ENCODE measurements around the gene PSIP1. TPM values are rescaled to one million over a fixed set of nuclear protein-coding genes. Genes with fewer than 3 reads are reported as not detected.

The PSIP1 gene
- polyA plus RNA-seq, 2 donors = 14.4 to 15.0 TPM

DNA sequence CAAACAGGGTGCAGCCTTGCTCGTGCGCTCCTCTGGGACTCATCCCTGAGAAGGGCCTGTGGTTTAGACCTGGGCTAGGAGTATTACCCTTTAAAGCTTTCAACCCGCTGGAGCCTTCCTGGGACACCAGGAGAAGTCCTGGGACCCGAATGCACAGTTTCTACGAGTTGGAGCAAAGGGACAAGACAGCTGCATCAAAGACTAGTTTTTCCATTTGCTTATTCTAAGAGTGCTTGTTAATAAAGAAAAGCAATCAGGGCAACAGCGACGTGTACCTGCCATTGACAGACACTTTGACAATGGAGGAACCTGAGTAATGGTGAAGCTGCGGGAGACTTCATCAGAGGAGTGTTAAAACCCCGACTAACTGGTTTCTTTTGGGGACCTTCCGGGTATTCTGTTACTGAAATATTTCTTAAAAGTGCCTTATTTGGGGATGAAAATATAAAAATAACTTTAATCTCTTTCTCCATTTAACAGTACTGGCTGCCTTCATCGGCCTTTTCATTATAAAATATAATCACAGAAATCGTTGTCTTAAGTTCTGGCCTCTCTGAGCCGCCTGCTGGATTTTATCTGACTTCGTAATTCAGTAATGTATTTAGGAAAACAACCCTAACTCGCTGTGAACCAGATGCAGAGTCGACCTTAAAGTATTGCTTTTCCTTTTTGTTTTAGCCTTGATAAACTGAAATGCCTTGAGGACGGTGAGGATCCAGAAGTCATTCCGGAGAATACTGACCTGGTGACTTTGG lies 87.4 kb downstream of the PSIP1 start:
- Histone ChIP-seq H3K4me3 (ENCODE audit: low read depth in 1 of 2, low read length in 2 of 2) (peak overlapping the region; percentile 75 to 98), H3K27ac (ENCODE audit: low read depth in 2 of 2, low read length in 1 of 2) (peak overlapping the region; percentile 75 to 92), H3K27me3 (ENCODE audit: control insufficient read depth in 1 of 2, insufficient read depth in 2 of 2, low read length in 2 of 2) (no peaks in the 10 kb centered on the region), H3K9me3 (ENCODE audit: control insufficient read depth in 2 of 2, insufficient read depth in 1 of 2, low read depth in 1 of 2, low read length in 1 of 2) (no peaks in the 10 kb centered on the region), H3K36me3 (ENCODE audit: control insufficient read depth in 2 of 2, insufficient read depth in 2 of 2, low read length in 1 of 2) (peaks cover 0 to 5% of the 10 kb centered on the region in 2 donors), H3K4me1 (ENCODE audit: control insufficient read depth in 2 of 2, insufficient read depth in 2 of 2, low read length in 1 of 2) (no peaks in the 10 kb centered on the region)
- 1 to 3% methylated on average over 18 of the region's 18 CpGs for WGBS, 2 donors

DNA sequence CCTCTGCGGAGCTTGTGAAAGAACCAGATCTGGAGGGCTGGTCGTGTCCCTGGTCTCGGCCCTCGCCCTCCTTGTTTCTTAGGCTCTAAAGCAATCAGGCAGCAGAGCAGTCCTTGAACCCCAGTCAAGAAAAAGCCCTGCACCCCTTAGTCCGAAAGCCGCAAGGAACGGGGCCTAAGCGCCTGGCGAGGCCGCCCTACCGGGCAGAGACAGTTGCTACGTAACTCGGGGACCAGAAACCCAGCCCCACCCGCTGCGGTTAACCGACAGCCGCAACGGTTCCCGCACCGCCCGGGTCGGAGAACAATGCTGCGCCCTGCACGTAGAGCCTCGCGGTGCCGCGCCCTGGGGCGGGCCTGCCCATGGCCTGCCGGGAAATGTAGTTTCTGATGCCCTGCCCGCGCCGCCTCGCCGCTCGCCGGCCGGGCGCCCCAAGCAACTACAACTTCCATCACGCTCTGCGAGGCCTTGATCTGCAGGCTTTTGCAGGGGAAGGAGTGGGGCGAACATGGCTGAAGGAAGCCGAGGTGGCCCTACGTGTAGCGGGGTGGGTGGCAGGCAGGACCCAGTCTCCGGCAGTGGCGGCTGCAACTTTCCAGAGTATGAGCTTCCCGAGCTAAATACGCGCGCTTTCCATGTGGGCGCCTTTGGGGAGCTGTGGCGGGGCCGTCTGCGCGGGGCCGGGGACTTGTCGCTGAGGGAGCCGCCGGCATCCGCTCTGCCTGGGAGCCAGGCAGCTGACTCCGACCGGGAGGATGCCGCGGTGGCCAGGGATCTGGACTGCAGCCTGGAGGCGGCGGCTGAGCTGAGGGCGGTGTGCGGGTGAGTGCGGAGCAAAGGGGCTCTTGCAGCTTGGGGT lies 88.2 kb downstream of the PSIP1 start, which contains the start of gene SNAPC3:
TSS of gene SNAPC3 (plus strand) at position 505 of the 859 bp plus-strand sequence. CDS start at position 509, 4 bp downstream.
- H3K27ac ChIP-seq (ENCODE audit: low read depth in 2 of 2, low read length in 1 of 2) = peak within 1 kb of the TSS; percentile 93 to 96
- 0 to 1% methylated on average over 67 to 70 of the region's 70 CpGs for whole genome bisulfite sequencing, 2 donors
- H3K9me3 ChIP-seq (ENCODE audit: control insufficient read depth in 2 of 2, insufficient read depth in 1 of 2, low read depth in 1 of 2, low read length in 1 of 2) = no peaks in the 10 kb centered on the region
- H3K27me3 ChIP-seq (ENCODE audit: control insufficient read depth in 1 of 2, insufficient read depth in 2 of 2, low read length in 2 of 2) = no peaks in the 10 kb centered on the region
- peaks cover 0 to 5% of the 10 kb centered on the region in 2 donors for H3K36me3 ChIP-seq (ENCODE audit: control insufficient read depth in 2 of 2, insufficient read depth in 2 of 2, low read length in 1 of 2)
- H3K4me3 ChIP-seq (ENCODE audit: low read depth in 1 of 2, low read length in 2 of 2) = peak within 1 kb of the TSS; percentile 75 to 98
- H3K4me1 ChIP-seq (ENCODE audit: control insufficient read depth in 2 of 2, insufficient read depth in 2 of 2, low read length in 1 of 2) = no peaks in the 10 kb centered on the region

DNA sequence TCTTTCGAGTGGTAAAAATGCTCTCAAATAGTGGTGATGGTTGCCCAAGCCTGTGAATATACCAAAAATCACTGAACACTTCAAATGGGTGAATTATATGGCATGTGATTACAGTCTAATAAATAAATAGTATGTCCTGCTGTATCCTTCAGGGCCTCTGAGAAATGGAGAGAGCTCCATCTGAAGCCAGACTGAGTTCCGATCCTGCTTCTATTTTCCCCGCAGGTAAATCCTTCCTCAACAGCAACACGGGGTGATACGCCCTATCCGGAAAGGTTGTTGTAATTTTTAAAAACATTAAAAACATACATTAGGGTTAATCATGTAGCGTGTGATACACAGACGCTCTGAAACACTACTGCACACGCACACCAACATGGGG lies 88.8 kb downstream of the PSIP1 start:
- Histone ChIP-seq H3K36me3 (ENCODE audit: control insufficient read depth in 2 of 2, insufficient read depth in 2 of 2, low read length in 1 of 2) (peaks cover 0 to 5% of the 10 kb centered on the region in 2 donors), H3K9me3 (ENCODE audit: control insufficient read depth in 2 of 2, insufficient read depth in 1 of 2, low read depth in 1 of 2, low read length in 1 of 2) (no peaks in the 10 kb centered on the region), H3K27ac (ENCODE audit: low read depth in 2 of 2, low read length in 1 of 2) (peak overlapping the region; percentile 93 to 96), H3K4me1 (ENCODE audit: control insufficient read depth in 2 of 2, insufficient read depth in 2 of 2, low read length in 1 of 2) (no peaks in the 10 kb centered on the region), H3K27me3 (ENCODE audit: control insufficient read depth in 1 of 2, insufficient read depth in 2 of 2, low read length in 2 of 2) (no peaks in the 10 kb centered on the region), H3K4me3 (ENCODE audit: low read depth in 1 of 2, low read length in 2 of 2) (peak overlapping the region; percentile 75 to 98)
- WGBS, 2 donors = 28 to 41% methylated on average over 9 of the region's 9 CpGs

DNA sequence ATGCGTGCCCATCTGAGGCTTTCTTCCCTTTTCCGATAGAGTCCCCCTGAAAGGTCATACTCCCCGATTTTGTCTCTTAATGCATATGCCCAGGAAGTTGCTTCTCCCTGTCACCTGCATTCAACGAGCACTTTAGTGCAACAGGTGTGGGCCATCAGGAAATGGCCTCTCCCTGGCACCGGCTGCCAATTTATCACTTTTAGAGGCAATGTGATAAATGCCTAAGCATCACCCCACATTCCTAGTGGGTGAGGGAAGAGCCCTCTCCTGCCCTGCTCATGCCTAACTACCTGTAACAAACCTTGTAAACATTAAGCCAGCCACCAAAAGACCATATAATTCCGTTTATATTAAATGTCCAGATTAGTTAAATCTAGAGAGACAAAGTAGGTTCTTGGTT lies 89.2 kb downstream of the PSIP1 start:
- 71 to 81% methylated on average over 6 of the region's 6 CpGs for WGBS, 2 donors
- H3K27ac ChIP-seq (ENCODE audit: low read depth in 2 of 2, low read length in 1 of 2) = peak overlapping the region in 1 of 2 donors; percentile 93
- H3K36me3 ChIP-seq (ENCODE audit: control insufficient read depth in 2 of 2, insufficient read depth in 2 of 2, low read length in 1 of 2) = peaks cover 0 to 5% of the 10 kb centered on the region in 2 donors
- no peaks in the 10 kb centered on the region for H3K27me3 ChIP-seq (ENCODE audit: control insufficient read depth in 1 of 2, insufficient read depth in 2 of 2, low read length in 2 of 2)
- peak overlapping the region in 1 of 2 donors; percentile 75 for H3K4me3 ChIP-seq (ENCODE audit: low read depth in 1 of 2, low read length in 2 of 2)
- H3K4me1 ChIP-seq (ENCODE audit: control insufficient read depth in 2 of 2, insufficient read depth in 2 of 2, low read length in 1 of 2) = no peaks in the 10 kb centered on the region
- no peaks in the 10 kb centered on the region for H3K9me3 ChIP-seq (ENCODE audit: control insufficient read depth in 2 of 2, insufficient read depth in 1 of 2, low read depth in 1 of 2, low read length in 1 of 2)

DNA sequence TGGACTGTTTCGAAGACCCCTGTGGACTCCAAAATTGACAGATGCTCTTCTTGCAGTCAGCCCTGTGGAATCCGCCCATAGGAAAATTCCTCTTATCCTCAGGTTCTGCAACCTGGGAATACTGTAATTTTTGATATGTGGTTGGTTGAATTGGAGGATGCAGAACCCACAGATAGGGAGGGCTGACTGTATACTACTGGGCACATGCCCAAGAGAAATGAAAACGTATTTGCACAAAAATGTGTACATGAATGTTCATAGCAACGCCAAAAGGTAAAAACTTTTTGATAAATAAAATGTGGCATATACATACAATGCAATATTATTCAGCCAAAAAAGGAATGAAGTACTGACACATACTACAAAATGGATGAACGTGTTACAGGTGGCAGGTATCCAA lies 90.0 kb downstream of the PSIP1 start:
- Histone ChIP-seq H3K4me1 (ENCODE audit: control insufficient read depth in 2 of 2, insufficient read depth in 2 of 2, low read length in 1 of 2) (no peaks in the 10 kb centered on the region), H3K27ac (ENCODE audit: low read depth in 2 of 2, low read length in 1 of 2) (no peak overlapping the region), H3K27me3 (ENCODE audit: control insufficient read depth in 1 of 2, insufficient read depth in 2 of 2, low read length in 2 of 2) (no peaks in the 10 kb centered on the region), H3K36me3 (ENCODE audit: control insufficient read depth in 2 of 2, insufficient read depth in 2 of 2, low read length in 1 of 2) (peaks cover 0 to under 1% of the 10 kb centered on the region in 2 donors), H3K9me3 (ENCODE audit: control insufficient read depth in 2 of 2, insufficient read depth in 1 of 2, low read depth in 1 of 2, low read length in 1 of 2) (no peaks in the 10 kb centered on the region), H3K4me3 (ENCODE audit: low read depth in 1 of 2, low read length in 2 of 2) (no peak overlapping the region)
- WGBS, 2 donors = 64 to 75% methylated on average over 5 of the region's 5 CpGs

- Histone ChIP-seq H3K27me3 (ENCODE audit: control insufficient read depth in 1 of 2, insufficient read depth in 2 of 2, low read length in 2 of 2) (no peaks in the 10 kb centered on the region), H3K4me3 (ENCODE audit: low read depth in 1 of 2, low read length in 2 of 2) (no peak overlapping the region), H3K36me3 (ENCODE audit: control insufficient read depth in 2 of 2, insufficient read depth in 2 of 2, low read length in 1 of 2) (no peaks in the 10 kb centered on the region), H3K27ac (ENCODE audit: low read depth in 2 of 2, low read length in 1 of 2) (no peak overlapping the region), H3K9me3 (ENCODE audit: control insufficient read depth in 2 of 2, insufficient read depth in 1 of 2, low read depth in 1 of 2, low read length in 1 of 2) (no peaks in the 10 kb centered on the region), H3K4me1 (ENCODE audit: control insufficient read depth in 2 of 2, insufficient read depth in 2 of 2, low read length in 1 of 2) (no peaks in the 10 kb centered on the region)
- WGBS, 2 donors = 81% methylated on average over 6 of the region's 6 CpGs
Measured at GRCh38 chr9:15417626-15418025, 93.1 kb downstream of the PSIP1 start.

GRCh38 chr9:15416880-15417279 lies 93.9 kb downstream of the PSIP1 start:
- Histone ChIP-seq H3K36me3 (ENCODE audit: control insufficient read depth in 2 of 2, insufficient read depth in 2 of 2, low read length in 1 of 2) (no peaks in the 10 kb centered on the region), H3K27ac (ENCODE audit: low read depth in 2 of 2, low read length in 1 of 2) (no peak overlapping the region), H3K27me3 (ENCODE audit: control insufficient read depth in 1 of 2, insufficient read depth in 2 of 2, low read length in 2 of 2) (no peaks in the 10 kb centered on the region), H3K4me1 (ENCODE audit: control insufficient read depth in 2 of 2, insufficient read depth in 2 of 2, low read length in 1 of 2) (no peaks in the 10 kb centered on the region), H3K9me3 (ENCODE audit: control insufficient read depth in 2 of 2, insufficient read depth in 1 of 2, low read depth in 1 of 2, low read length in 1 of 2) (no peaks in the 10 kb centered on the region), H3K4me3 (ENCODE audit: low read depth in 1 of 2, low read length in 2 of 2) (no peak overlapping the region)
- 40 to 48% methylated on average over 2 of the region's 2 CpGs for WGBS, 2 donors

Other genes starting within 250 kb of the PSIP1 start
- gene TTC39B, start 203.8 kb downstream of the PSIP1 start, polyA plus RNA-seq = 10 to 100 TPM in 1 of 2 donors, 1 to 10 TPM in 1; 9.9 to 10.7 TPM
- 10 to 100 TPM; 10.8 to 12.9 TPM for gene SNAPC3, start 88.1 kb downstream of the PSIP1 start, polyA plus RNA-seq
- gene CCDC171, start 42.1 kb upstream of the PSIP1 start, polyA plus RNA-seq = 1 to 10 TPM in 1 of 2 donors, under 1 TPM in 1; 0.55 to 1.2 TPM

All from esophagus (tissue), 2 donors.